ENCODE measurements around the gene IL2.

The IL2 gene

DNA sequence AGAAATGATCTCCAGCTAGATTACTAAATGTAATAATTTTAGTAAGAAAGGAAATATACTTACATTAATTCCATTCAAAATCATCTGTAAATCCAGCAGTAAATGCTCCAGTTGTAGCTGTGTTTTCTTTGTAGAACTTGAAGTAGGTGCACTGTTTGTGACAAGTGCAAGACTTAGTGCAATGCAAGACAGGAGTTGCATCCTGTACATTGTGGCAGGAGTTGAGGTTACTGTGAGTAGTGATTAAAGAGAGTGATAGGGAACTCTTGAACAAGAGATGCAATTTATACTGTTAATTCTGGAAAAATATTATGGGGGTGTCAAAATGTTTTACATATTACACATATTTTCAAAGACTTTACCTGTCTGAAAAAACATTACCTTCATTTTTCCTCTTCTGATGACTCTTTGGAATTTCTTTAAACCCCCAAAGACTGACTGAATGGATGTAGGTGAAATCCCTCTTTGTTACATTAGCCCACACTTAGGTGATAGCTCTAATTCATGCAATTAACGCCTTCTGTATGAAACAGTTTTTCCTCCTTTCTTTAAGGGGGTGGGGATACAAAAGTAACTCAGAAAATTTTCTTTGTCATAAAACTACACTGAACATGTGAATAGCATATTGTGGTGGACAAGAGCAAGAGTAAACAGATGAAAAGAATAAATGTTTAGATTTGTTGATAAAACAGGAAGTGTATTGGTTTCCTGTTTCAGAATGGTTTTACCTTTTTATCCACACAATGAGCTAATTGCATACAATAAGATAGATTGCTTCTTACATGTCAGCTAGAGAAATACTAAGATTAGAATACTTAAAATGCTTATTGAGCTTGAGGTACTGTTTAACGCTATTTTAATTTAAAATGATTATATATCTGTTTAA is at the start of gene IL2:
TSS of gene IL2 (minus strand) at position 495 of the 886 bp plus-strand sequence. CDS start at position 210, 285 bp downstream.
- DNase-seq = no peak

DNA sequence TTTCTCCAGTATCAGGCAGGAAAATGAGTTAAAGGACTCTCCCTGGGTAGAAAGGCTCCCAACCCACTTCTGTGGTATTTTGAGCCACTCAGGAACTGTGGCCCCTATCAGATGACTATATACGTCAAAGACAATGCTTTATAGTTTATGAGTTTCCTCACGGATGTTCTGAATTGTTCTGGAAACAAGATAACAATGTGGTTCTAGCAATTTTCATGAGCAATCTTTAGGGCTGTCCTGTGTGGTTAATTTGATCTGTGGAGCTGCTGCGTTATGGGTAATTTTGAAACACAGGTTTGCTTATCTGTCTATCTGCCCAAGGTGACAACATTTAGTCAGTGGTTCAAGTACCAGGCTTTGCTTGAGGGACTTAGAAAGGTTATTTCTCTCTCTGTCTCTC is 46.7 kb upstream of the IL2 start:
- DNase-seq = no peak

DNA sequence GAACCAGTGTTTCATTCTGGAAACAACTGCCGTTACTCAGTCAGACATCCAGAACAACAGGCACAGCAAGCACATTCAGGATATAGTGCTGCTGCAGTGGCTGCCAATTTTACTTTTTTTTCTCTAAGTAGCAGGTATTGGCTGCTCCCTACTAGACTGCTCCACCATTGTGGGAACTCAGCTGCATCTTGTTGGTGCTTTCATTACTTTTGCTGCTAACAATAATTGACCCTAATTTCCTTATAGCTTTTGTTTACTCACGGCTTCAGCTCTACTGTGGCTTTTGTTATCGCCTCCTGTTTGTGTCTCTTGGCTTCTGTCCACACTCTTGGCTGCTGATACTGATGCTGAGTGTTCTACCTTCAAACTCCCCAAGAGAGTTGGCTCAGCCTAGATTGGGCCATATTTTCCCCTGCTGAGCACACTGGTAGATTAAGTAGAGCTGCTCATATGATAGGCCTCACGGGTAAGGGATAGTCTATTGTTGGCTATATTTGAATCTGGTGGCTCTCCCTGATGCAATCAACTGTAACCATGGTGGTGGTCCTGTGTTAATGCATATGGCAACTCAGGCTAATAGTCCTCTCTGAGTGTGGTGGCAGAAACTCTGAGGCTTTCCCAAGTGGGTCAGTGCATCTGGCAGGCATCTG is 44.5 kb upstream of the IL2 start:
- no peak for DNase-seq

DNA sequence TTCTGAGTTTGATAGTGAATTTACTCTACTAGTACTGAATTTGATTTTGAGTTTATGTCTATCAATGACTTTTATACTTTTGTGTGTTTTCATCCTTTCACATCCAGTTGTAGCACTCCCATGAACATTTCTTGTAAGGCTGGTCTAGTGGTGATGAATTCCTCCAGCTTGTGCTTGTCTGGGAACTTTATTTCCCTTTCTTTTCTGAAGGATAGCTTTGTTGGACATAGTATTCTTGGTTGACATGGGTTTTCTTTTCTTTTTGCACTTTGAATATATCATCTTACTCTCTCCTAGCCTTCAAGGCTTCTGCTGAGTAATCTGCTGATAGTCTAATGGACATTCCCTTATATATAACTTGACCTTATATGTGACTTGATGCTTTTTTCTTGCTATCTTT is 32.5 kb upstream of the IL2 start:
- no peak for DNase-seq

- DNase-seq = no peak
Observed at GRCh38 chr4:122483481-122483880, 27.0 kb upstream of the IL2 start.

DNA sequence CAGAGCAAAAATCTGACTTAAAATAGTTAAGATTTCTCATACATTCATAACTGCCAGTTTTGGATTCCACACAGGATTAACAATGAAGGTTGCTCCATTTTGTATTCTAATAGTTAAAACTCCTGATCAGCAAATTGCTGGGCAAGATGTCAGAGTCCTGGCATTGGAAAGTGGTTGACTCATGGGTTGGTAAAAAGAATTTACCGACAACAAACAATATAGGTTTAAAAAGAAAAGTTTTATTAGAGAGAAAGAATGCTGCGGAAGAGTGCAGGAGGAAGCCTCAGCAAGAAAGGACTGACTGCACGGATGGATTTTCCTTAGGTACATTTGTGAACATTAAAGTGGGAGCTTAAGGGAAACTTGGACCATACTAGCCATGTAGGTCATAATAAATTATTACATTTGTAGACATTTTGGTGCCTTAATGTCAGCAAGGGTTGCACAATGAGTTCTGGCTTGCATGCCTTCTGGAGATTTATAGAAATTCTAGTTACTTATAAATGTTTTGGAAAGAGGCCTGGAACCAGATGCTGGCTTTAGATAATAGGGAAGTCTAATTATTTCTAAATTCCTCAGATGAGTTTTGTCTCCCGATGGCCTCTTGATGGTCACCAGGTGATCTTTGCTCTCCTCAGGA is 25.4 kb upstream of the IL2 start:
- no peak for DNase-seq

DNA sequence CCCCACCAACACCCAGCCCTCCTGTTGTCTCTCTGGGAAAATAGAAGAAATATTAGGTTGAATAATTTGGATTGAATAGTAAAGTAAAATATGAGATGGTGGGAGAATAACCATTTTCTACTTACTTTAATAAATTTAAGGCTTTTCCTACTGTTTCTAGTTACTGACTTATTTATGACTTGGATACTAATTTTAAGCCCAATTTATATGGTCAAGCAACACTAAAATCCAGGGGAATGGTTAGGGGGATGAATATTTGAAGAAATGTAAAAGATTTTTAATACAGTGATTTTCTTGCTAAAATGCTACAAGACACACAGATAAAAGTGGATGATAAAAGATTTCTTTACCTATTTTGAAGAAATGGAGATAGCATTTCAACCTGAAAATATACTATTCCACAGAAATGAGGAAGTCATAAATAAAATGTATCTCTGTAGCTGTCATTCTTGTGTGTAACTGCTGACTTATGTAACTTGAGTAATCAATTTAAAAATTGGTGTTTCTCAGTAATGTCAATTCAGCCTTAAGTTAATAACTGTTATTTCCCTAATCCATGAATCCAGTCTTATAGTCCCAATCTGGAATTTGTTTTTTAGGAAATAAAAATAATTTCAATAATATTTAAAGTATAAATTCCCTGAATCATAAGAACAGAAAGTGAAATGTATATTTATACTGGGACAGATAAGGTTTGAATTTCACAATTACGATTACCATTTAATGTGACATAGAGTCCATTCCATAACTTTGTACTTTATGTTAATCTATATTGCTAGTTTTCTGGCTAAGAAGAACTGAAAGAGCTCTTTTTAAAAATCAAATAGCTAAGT is 24.3 kb upstream of the IL2 start:
- no peak for DNase-seq

DNA sequence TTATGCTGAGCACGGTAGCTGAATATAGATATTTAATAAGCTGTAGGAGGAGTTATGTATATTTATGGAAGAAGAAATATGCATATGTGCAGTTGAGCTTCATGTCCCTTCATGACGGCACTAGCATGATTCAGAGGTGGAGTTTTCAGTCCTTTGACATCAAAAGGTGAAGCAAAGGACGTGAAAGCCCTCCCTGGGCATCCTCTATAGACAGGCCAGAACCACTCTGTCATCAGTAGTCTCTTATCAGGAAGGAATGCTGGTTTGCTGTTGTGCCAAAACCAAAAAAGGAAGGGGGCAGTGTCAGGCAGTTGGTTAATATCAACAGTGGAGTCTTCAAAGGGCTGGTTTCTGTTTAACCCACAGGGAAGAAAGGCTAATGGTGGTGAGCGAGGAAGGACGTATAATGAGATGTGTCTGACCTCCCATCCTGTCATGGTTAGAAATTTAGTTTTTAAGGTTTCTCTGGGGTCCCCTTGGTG is 23.5 kb upstream of the IL2 start:
- DNase-seq = no peak

- no peak for DNase-seq
Observed at GRCh38 chr4:122476745-122477144, 20.2 kb upstream of the IL2 start.

DNA sequence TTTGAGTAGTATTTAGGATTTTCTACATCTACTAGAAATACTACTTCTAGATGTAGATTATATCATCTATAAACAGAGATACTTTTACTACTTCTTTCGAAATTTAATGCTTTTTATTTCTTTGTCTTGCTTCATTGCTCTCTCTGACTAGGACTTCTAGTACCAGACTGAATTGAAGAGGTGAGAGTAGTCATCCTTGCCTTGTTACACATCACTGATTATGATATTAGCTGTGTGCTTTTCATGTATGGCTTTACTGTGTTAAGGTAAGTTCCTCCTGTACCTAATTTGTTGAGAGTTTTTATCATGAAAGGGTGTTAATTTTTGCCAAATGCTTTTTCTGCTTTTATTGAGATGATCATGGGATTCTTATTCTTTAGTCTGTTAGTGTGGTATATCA is 19.6 kb upstream of the IL2 start:
- no peak for DNase-seq

GRCh38 chr4:122475233-122475632 is 18.7 kb upstream of the IL2 start:
- no peak for DNase-seq

DNA sequence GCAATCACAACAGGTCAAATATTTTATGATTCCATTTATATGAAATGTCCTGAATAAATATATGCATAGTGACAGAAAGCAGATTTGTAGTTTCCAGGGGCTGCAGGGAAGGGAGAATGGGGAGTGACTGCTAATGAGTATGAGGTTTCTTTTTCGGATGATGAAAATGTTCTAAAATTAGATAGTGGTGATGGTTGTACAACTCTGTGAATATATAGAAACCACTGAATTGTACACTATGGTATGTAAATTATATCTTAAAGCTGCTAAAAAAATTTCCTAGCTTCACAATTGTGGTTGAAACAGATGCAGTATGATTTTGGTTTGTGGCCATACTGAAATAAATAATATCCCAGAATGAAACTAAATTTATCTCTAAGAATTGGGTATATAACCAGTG is 12.9 kb upstream of the IL2 start:
- no peak for DNase-seq

- DNase-seq = peak; percentile 3
Observed at GRCh38 chr4:122458625-122459024, 2.1 kb upstream of the IL2 start.

DNA sequence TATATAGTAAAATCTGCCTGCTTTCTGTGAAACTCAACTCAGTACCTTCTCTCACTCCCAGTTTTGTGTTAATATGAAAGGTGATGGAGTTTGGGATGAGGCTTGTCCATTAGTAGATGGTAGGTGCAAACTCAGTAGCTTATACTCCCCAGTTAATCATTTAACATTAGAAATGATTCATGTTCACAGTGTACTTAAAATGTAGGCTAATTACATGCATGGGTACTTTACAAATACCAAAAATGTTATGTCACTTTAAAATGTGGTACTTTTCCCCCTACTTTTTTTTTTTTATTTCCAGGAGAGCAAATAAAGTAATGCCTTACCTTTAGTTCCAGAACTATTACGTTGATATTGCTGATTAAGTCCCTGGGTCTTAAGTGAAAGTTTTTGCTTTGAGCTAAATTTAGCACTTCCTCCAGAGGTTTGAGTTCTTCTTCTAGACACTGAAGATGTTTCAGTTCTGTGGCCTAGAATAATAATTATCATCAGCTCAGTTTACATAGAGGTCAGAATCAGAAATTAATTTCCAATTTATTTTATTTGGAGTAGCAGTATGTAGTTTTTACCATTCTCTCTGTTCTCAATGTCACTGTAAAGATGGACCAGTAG is 3.0 kb downstream of the IL2 start:
- no peak for DNase-seq

GRCh38 chr4:122450847-122451246 is 5.7 kb downstream of the IL2 start:
- no peak for DNase-seq

DNA sequence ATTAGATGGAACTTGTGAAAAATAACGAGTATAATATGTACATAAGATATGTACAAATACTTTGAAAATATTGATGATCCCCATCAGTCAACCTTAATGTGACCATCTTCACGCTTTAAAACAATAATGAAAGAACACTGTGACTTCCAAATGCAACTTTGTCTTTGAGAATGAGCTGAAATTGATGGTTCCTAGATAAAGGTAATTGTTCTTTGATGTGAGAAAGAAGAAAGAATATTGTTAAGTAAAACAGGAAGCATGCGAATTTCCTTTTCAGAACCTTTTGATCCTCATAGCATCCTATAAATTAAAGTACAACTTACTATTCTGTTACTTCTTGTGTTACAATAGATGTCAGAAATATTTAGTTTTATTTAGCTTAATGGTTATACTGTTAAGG is 22.2 kb downstream of the IL2 start:
- DNase-seq = no peak

DNA sequence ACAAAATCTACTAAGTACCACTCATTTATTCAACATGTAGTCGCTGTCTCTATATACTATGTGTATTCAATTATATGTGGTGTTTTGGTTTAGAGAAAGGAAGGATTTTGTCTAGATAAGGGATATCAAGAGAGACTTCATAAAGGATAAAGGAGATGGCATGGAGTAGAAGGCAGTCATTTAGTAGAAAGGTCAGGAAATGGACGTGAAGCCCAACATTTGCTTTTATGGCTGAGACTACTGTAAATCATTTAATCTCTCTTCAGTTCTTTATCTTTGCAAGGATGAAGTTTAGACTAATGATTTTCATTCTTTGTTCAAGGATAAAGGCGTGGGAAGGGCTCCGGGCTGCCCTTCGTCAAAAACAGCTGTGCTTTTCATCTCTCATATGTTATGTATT is 25.2 kb downstream of the IL2 start:
- no peak for DNase-seq

DNA sequence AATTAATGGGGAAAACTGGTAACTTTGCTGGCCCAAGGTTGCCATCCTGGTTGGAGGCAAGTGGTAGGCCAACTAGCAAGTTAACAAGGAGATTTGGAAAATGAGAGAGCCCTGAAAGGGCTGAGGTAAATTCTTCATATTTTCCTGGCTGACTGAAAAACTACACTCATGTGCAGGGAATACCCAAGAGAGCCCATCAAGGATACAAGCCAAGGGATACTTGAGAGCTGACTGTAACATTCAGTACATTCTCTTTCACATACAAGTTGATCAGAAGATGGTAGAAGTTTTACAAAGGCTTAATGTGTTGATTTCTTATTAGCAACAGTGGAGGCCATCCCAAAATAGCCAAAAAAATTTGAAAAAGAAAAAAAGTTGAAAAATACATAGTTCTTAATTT is 33.3 kb downstream of the IL2 start:
- DNase-seq = no peak

GRCh38 chr4:122412547-122412946 is 44.0 kb downstream of the IL2 start:
- DNase-seq = no peak

DNA sequence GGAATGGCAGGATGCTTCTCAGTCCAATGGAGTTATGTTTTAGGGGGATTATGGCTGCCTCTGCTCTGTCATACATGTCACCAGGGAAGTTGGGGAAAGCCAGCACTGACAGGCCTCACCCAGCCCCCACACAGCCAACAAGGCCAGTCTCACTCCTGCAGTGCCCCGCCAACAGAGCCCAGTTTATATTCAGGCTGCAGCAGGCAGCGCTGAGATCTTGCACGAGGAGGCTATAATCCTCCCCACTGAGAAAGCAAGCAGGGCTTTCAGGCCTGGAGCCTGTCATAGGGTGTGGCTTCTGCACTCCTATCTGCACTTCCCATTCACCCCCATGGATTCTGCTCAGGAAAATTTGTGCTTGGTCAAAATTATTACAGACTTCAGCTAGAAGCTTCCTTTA is 52.7 kb downstream of the IL2 start:
- no peak for DNase-seq

All from CD4-positive, alpha-beta T cell treated with Interferon gamma for 1 hour (primary cell).